ENCODE data around the gene UTP11. TPM values are rescaled to one million over a fixed set of nuclear protein-coding genes. Genes with fewer than 3 reads are reported as not detected.
"Not testable (repeated sequence)": the region's sequence is repeated elsewhere in the genome, so short reads cannot be mapped to it uniquely, and the experiment has no call there.

UTP11 gene
- total RNA-seq, 1 donor from 2014 or later = 35.3 TPM

- DNase-seq (ENCODE audit: low spot score) = no peak
These were observed 14.2 kb downstream of the UTP11 start for GRCh38 chr1:38026592-38027200.

DNA sequence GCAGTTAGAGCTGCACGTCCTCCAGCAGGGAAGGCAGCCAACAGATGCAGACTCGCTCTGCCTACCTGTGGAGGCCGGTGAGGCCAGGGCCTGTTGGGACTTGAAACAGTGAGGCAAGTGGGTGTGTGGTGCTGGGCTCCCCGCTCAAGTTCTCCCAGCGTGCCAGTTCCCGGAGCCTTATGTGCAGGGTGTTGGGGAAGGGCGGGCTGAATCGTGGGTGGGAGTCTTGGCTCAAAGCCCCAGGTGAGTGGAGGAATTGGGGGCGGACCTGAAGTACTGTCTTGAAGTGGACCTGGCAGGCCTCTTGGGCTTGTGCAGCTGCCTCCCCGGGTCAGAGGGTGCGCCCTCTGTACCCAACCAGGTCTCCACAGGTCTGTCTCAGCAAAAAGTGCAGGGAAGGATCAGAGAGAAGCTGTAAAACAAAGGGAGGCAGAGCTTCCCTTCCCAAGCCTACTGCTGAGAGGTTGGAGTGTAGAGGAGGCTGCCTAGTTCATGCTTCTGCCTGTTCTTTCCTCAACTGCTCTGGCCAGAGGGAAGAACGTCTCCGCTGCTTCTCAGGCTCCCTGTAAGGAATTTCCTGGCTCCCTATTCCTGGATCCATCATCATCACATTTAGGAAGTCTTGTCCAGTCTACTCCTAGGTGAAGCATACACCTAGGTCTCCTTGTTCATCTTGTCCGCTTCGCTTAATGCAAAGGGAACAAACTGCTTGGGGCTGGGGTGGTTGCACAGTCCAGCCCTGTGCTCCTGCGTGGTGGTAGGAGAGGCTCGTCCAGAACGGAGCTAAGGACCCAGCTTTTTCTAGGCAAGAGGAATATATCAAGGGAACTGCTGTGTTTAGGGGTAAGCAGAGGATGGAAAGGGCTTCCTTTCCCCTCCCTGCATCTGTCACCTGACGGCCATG lies 14.9 kb downstream of the UTP11 start:
- no peak for DNase-seq (ENCODE audit: low spot score)

GRCh38 chr1:38028105-38028591 lies 15.6 kb downstream of the UTP11 start:
- DNase-seq (ENCODE audit: low spot score) = no peak

DNA sequence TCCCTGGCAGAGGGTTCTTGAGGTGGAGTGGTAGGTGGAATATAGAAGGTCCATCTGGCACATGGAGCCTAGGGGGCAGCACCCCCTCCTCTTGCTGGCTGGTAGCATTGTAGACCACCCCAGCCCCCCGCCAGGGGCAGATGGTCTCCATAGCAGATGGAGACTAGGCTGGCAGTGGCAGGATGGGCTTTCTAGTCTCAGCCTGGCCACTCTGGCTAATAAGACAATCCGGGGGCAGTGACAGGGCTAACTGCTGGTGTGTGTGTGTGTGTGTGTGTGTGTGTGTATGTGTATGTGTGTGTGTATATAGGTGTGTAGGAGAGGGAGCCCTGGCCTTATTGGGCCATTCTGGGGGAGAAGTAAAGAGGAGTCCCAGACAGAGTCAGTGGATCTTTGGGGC lies 16.1 kb downstream of the UTP11 start:
- DNase-seq (ENCODE audit: low spot score) = no peak

GRCh38 chr1:38029081-38029681 lies 16.6 kb downstream of the UTP11 start:
- no peak for DNase-seq (ENCODE audit: low spot score)

- DNase-seq (ENCODE audit: low spot score) = no peak
These were observed 17.4 kb downstream of the UTP11 start for GRCh38 chr1:38029685-38030511.

DNA sequence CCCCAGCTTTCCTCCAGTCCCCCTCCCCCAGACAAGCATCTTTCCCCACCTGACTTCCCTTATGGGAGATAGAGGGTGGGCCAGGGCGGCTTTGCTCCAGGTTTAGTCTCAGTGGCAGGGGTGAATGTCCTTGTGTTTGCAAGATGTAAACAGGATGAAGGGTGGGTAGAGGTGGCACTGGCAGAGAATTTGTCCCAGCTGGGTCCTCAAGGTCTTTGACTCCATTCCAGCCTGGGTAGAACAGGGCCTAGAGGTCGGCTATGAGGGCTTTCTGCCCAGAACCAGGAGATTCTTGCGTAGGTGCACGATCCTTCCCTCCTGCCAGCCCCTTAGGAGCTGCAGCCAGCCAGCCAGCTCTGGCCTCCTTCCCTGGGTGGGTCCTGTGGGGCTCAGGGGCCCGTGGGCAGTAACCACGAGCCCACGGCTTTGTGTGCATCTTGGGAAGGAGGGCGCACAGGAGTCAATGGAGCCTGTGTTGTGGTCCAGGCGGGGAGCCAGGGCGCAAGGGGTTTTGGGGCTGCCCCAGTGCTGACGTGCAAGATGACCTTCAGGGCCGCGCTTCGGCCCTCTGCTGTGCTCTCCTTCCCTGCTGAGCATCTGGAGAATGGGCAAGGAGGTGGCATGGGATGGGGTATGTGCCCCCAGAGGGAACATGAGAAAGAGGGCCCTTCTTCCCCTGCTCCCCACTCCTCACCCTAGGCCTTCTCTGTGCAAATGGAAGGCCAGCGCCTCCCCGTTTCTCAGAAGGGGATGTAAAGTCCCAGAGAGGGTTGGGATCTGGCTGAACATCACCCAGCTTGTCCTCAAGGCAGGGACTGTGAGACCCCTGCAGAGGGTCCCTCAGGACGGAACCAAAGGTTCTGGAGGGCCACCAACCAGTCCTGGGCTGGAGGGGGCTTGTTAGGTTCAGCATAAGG lies 18.3 kb downstream of the UTP11 start:
- DNase-seq (ENCODE audit: low spot score) = no peak

- DNase-seq (ENCODE audit: low spot score) = no peak
These were observed 19.0 kb downstream of the UTP11 start for GRCh38 chr1:38031513-38031866.

DNA sequence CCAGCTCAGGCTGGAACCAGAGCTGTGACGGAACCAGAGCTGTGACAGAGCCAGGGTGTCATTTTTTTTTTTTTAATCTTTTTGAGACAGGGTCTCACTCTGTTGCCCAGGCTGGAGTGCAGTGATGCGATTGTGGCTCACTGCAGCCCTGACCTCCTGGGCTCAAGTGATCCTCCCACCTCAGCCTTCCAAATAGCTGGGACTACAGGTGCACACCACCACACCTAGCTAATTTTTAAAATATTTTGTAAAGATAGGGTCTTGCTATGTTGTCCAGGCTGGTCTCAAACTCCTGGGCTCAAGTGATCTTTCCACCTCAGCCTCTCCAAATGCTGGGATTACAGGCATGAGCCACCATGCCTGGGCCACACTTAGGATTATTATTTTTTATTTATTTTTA lies 20.5 kb downstream of the UTP11 start:
- DNase-seq (ENCODE audit: low spot score) = not testable (repeated sequence)

DNA sequence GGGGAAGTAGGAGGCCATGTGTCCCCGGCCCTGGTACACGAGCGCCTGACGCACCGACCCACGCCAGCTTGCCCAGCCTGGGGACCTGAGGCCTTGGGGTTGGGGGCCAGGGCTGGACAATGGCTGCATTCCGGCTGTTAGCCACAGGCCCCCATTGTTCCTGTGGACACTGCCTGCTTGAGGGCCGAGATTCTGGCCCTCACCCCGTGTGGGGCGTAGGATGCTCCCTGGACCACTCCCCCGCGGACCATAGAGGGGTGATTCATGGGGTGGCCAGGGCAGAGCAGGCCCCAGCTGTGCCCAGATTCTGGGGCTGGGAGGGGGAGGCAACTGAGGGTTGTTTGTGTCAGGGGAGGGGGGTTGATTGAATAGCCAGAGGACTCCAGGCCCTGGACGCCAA lies 22.3 kb downstream of the UTP11 start:
- no peak for DNase-seq (ENCODE audit: low spot score)

GRCh38 chr1:38037221-38037939 lies 24.8 kb downstream of the UTP11 start:
- DNase-seq (ENCODE audit: low spot score) = no peak

DNA sequence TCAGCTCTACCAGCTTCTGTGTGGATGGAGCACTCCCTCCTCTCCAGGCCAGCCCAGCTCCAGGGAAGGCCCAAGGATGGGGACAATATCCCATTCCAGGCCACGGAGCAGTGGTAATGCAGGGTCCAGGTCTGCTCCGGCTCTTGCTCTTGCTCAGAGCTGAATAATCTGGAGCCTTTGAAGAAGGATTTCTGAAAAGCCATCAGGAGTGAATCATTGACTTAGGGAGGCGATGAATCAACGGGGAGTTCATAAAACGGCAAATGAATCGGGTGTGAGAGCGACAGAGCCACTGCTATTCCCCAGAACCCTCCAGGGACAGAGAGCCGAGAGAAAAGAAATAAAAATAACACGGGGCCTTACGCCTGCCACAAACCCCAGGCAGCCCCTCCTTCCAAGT lies 26.3 kb downstream of the UTP11 start:
- DNase-seq (ENCODE audit: low spot score) = no peak

- no peak for DNase-seq (ENCODE audit: low spot score)
These were observed 27.0 kb downstream of the UTP11 start for GRCh38 chr1:38039331-38040088.

DNA sequence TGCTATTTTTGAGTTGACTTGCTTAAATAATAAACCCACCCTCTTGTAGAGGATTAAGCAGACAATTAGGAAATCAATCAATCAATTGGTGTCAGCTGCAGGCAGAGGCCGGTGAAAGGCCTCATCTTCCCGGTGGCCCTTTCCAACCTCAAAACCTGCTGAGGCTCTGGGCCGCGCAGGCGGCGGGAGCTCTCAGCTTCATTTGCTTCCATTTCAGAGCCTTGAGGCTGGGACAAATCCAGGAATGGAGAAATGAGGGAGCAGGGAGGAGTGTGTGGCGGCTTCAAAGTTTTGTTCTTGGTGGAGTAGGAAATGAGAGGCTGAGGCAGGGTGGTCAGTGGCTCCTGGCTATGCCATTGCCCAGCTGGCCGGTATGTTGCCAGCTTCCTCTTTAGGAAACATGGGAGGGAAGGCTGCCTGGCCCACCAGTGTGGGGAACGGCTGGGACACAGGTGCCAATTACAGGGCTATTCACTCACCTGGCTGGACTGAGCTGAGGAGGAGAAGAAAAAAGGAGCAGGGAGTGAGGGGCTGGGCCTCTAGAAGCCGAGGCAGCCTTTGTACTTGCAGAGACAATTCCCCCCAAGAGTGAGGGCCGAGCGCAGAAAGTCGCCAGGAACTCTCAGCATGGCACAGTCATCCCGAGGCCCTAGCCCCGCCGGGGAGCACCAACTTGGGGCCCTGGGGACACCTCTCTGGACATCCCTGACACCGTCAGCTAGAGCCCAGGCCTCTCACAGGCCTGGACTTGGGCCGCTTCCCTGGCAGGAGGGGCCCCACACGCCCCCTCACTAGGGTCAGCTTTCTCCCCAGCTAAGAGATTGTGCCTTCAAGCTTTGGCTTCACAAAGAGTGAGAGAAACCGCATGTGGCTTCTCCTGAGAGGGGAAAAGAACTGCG lies 29.7 kb downstream of the UTP11 start:
- DNase-seq (ENCODE audit: low spot score) = no peak

GRCh38 chr1:38043036-38043747 lies 30.7 kb downstream of the UTP11 start:
- DNase-seq (ENCODE audit: low spot score) = no peak

- DNase-seq (ENCODE audit: low spot score) = no peak
These were observed 32.0 kb downstream of the UTP11 start for GRCh38 chr1:38044221-38045215.
